ENCODE results near the gene ZNF530.

The ZNF530 gene

GRCh38 chr19:57620673-57621348 is 21.1 kb downstream of the ZNF530 start:
- no peak for TF ChIP-seq CSRNP3 (CRISPR knock-in tag; IDR thresholded peaks at IDR 0.05)
- TF ChIP-seq ZFP30 (CRISPR knock-in tag; IDR thresholded peaks at IDR 0.05), result peak; percentile 10; the same call in 1 of the 2 replicates
- no peak for ATAC-seq

GRCh38 chr19:57623091-57623490 is 23.4 kb downstream of the ZNF530 start:
- ATAC-seq, result no peak
- TF ChIP-seq ZNF8 (CRISPR knock-in tag; IDR thresholded peaks at IDR 0.05) (peak; percentile 96), CSDC2 (CRISPR knock-in tag; IDR thresholded peaks at IDR 0.05) (no peak), GLIS3 (CRISPR knock-in tag; IDR thresholded peaks at IDR 0.05) (no peak), ZC3H10 (CRISPR knock-in tag; IDR thresholded peaks at IDR 0.05) (no peak)

GRCh38 chr19:57632987-57633831 is 33.5 kb downstream of the ZNF530 start, which contains the start of gene ZNF211:
Gene ZNF211 (plus strand): TSS chr19:57633168. CDS start chr19:57633347, 179 bp downstream.
- TF ChIP-seq ARNTL (CRISPR knock-in tag; IDR thresholded peaks at IDR 0.05; ENCODE audit: borderline replicate concordance, low read depth) (no peak), ZFP30 (CRISPR knock-in tag; IDR thresholded peaks at IDR 0.05) (no peak), SNAI2 (CRISPR knock-in tag; IDR thresholded peaks at IDR 0.05) (no peak)
- peak; percentile 99 for ATAC-seq

- ATAC-seq, result peak; percentile 26
Measured at GRCh38 chr19:57633832-57634131, 34.1 kb downstream of the ZNF530 start.

More at GRCh38 chr19:57633832-57634131, 34.1 kb downstream of the ZNF530 start:
- TF ChIP-seq OSR1 (CRISPR knock-in tag; IDR thresholded peaks at IDR 0.05), result no peak
- TF ChIP-seq CREB5 (CRISPR knock-in tag; IDR thresholded peaks at IDR 0.05; ENCODE audit: low read depth), result no peak
- TF ChIP-seq SNAI2 (CRISPR knock-in tag; IDR thresholded peaks at IDR 0.05), result no peak
- no peak for TF ChIP-seq RARB (CRISPR knock-in tag; IDR thresholded peaks at IDR 0.05)
- no peak for TF ChIP-seq PPARA (CRISPR knock-in tag; IDR thresholded peaks at IDR 0.05; ENCODE audit: borderline replicate concordance)
- no peak for TF ChIP-seq TSHZ2 (CRISPR knock-in tag; IDR thresholded peaks at IDR 0.05)
- TF ChIP-seq POU6F1 (CRISPR knock-in tag; IDR thresholded peaks at IDR 0.05; ENCODE audit: borderline replicate concordance, low read depth), result no peak
- TF ChIP-seq ZNF8 (CRISPR knock-in tag; IDR thresholded peaks at IDR 0.05), result no peak
- TF ChIP-seq ZFP30 (CRISPR knock-in tag; IDR thresholded peaks at IDR 0.05), result no peak
- no peak for TF ChIP-seq ZC3H10 (CRISPR knock-in tag; IDR thresholded peaks at IDR 0.05)
- TF ChIP-seq TOX (CRISPR knock-in tag; IDR thresholded peaks at IDR 0.05; ENCODE audit: borderline replicate concordance), result no peak
- no peak for TF ChIP-seq ZNF70 (CRISPR knock-in tag; IDR thresholded peaks at IDR 0.05)
- no peak for TF ChIP-seq ZNF565 (CRISPR knock-in tag; conservative IDR thresholded peaks at IDR 0.05; ENCODE audit: low read depth)
- TF ChIP-seq ISL1 (CRISPR knock-in tag; IDR thresholded peaks at IDR 0.05), result no peak
- TF ChIP-seq ZFP3 (CRISPR knock-in tag; IDR thresholded peaks at IDR 0.05), result no peak
- TF ChIP-seq ARNTL (CRISPR knock-in tag; IDR thresholded peaks at IDR 0.05; ENCODE audit: borderline replicate concordance, low read depth), result no peak
- TF ChIP-seq CSDC2 (CRISPR knock-in tag; IDR thresholded peaks at IDR 0.05), result no peak
